Tibial nerve (tissue), 4 donors: Measurements from ENCODE around the gene PLPPR3.

Source experiments
- EP300 ChIP-seq, 2 donors: sonication (generic); formaldehyde crosslinking; IDR thresholded peaks; one replicate each; pipeline ENCODE4 v1.6.1; 2017; ENCODE audit warnings: antibody characterized with exemption in 2 of 2, mild to moderate bottlenecking in 1 of 2
- POLR2A ChIP-seq, 2 donors: fragments of 450-650 bp; IDR thresholded peaks; one replicate each; pipeline ENCODE4 v1.6.1; 2017; ENCODE audit warnings: antibody characterized with exemption in 2 of 2, mild to moderate bottlenecking in 2 of 2, moderate library complexity in 2 of 2
- TF ChIP-seq, protein P1 (sequence below), 5 experiments: fragments of 200-600 bp in 3 of 5; fragments of 450-650 bp in 2 of 5; sonication (generic) in 3 of 5; IDR thresholded peaks; one replicate each; pipeline ENCODE4 v1.5.1; 2016 to 2019; ENCODE audit warnings: antibody characterized with exemption in 5 of 5, mild to moderate bottlenecking in 3 of 5, moderate library complexity in 2 of 5

DNA sequence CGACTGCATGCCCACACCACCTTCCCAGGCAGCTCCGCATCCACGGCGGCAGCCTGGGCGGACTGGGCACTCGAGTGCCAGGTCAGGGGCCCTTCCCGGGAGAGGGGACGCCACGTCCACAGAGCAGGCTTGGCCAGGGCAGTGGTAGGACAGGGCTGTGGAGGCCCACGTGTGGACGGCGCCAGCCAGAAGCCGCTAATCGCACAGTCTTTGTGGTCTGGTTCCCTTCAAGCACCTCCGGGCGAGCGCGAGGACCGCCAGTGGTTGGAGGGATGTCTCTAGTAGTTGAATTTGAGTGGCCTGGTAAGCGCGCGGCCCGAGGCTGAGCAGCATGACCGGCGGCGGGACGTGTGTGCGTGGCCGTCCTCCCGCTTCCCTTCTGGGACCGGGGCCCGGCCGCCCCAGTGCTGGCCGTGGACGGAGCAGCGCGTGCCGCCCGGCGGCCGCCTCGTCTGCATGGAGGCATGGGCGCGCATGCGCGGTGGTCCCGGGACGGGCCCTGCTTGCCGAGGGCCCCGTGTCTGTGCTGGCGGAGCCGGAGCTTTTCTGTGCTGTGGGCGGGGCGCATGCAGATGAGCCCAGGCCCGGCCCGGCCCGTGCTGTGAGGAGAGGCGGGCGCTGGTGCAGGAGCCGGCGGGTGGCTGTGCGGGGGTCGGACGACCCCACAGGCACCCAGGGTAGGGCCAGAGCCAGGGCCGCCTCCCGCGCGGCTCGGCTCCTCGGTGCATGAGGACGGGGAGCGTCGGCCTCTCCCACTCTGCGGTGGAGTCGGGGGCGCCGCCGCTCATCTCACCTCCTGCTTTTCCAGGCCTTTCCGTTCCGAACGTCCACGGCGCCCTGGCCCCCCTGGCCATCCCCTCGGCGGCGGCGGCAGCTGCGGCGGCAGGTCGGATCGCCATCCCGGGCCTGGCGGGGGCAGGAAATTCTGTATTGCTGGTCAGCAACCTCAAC lies 15.9 kb downstream of the PLPPR3 start:
- TF ChIP-seq, protein P1, sequence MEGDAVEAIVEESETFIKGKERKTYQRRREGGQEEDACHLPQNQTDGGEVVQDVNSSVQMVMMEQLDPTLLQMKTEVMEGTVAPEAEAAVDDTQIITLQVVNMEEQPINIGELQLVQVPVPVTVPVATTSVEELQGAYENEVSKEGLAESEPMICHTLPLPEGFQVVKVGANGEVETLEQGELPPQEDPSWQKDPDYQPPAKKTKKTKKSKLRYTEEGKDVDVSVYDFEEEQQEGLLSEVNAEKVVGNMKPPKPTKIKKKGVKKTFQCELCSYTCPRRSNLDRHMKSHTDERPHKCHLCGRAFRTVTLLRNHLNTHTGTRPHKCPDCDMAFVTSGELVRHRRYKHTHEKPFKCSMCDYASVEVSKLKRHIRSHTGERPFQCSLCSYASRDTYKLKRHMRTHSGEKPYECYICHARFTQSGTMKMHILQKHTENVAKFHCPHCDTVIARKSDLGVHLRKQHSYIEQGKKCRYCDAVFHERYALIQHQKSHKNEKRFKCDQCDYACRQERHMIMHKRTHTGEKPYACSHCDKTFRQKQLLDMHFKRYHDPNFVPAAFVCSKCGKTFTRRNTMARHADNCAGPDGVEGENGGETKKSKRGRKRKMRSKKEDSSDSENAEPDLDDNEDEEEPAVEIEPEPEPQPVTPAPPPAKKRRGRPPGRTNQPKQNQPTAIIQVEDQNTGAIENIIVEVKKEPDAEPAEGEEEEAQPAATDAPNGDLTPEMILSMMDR (IDR thresholded peaks at IDR 0.05): no peak
- no peak for TF ChIP-seq POLR2A (IDR thresholded peaks at IDR 0.05)
- no peak for TF ChIP-seq EP300 (IDR thresholded peaks at IDR 0.05)
